ENCODE results near the gene MYPN.

DNA sequence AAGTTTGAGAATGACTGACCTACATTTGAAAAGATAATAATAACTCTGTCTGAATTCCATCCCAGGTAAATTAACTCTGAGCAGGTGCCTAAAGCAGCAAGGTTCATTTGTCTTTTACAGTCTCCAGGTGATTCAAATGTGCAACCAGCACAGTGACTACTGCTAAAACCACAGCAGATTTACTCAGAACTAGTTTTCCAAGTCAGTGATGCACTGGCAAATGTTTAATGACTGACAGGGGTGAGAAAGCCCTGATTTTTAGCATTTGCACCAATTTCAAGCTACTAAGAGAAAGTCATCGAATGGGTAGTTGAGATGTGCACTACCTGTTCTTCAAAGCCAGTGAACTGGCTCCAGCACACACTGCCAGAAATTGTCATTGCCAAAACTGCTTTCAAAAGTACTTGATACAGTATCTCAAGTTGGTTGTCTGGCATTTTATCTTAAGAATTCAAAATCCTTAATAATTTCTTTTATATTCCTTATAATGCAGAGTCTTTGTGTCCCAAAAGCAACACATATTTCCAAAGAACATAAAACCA is 62.3 kb downstream of the MYPN start:
- TF ChIP-seq GLIS1 (tag by site-specific recombination; IDR thresholded peaks at IDR 0.05) (no peak), SP2 (tag by site-specific recombination; IDR thresholded peaks at IDR 0.05) (no peak), YY1 (tag by site-specific recombination; IDR thresholded peaks at IDR 0.05) (no peak), WT1 (tag by site-specific recombination; IDR thresholded peaks at IDR 0.05) (no peak), ZFP3 (tag by site-specific recombination; IDR thresholded peaks at IDR 0.05; ENCODE audit: low read depth) (no peak), ZNF530 (tag by site-specific recombination; IDR thresholded peaks at IDR 0.05; ENCODE audit: low read depth) (no peak), ZNF302 (tag by site-specific recombination; IDR thresholded peaks at IDR 0.05; ENCODE audit: low read depth) (no peak), ZNF777 (tag by site-specific recombination; IDR thresholded peaks at IDR 0.05; ENCODE audit: borderline replicate concordance) (no peak), ZNF791 (tag by site-specific recombination; IDR thresholded peaks at IDR 0.05) (no peak), ZNF521 (tag by site-specific recombination; IDR thresholded peaks at IDR 0.05) (no peak), ZNF660 (tag by site-specific recombination; IDR thresholded peaks at IDR 0.05) (no peak)
- TF ChIP-seq, protein P1, sequence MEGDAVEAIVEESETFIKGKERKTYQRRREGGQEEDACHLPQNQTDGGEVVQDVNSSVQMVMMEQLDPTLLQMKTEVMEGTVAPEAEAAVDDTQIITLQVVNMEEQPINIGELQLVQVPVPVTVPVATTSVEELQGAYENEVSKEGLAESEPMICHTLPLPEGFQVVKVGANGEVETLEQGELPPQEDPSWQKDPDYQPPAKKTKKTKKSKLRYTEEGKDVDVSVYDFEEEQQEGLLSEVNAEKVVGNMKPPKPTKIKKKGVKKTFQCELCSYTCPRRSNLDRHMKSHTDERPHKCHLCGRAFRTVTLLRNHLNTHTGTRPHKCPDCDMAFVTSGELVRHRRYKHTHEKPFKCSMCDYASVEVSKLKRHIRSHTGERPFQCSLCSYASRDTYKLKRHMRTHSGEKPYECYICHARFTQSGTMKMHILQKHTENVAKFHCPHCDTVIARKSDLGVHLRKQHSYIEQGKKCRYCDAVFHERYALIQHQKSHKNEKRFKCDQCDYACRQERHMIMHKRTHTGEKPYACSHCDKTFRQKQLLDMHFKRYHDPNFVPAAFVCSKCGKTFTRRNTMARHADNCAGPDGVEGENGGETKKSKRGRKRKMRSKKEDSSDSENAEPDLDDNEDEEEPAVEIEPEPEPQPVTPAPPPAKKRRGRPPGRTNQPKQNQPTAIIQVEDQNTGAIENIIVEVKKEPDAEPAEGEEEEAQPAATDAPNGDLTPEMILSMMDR (tag by site-specific recombination; IDR thresholded peaks at IDR 0.05): no peak
